ENCODE measurements around the gene CREB3. TPM values are rescaled to one million over a fixed set of nuclear protein-coding genes. Genes with fewer than 3 reads are reported as not detected.

The CREB3 gene
- total and polyA plus RNA-seq, 2 experiments from 2014 or later: 20.3 to 32.4 TPM

GRCh38 chr9:35743880-35744518, 11.5 kb downstream of the CREB3 start (continued):
- no peak for TF ChIP-seq ZNF331 (CRISPR knock-in tag; IDR thresholded peaks at IDR 0.05; ENCODE audit: low read depth)
- TF ChIP-seq, protein P1, sequence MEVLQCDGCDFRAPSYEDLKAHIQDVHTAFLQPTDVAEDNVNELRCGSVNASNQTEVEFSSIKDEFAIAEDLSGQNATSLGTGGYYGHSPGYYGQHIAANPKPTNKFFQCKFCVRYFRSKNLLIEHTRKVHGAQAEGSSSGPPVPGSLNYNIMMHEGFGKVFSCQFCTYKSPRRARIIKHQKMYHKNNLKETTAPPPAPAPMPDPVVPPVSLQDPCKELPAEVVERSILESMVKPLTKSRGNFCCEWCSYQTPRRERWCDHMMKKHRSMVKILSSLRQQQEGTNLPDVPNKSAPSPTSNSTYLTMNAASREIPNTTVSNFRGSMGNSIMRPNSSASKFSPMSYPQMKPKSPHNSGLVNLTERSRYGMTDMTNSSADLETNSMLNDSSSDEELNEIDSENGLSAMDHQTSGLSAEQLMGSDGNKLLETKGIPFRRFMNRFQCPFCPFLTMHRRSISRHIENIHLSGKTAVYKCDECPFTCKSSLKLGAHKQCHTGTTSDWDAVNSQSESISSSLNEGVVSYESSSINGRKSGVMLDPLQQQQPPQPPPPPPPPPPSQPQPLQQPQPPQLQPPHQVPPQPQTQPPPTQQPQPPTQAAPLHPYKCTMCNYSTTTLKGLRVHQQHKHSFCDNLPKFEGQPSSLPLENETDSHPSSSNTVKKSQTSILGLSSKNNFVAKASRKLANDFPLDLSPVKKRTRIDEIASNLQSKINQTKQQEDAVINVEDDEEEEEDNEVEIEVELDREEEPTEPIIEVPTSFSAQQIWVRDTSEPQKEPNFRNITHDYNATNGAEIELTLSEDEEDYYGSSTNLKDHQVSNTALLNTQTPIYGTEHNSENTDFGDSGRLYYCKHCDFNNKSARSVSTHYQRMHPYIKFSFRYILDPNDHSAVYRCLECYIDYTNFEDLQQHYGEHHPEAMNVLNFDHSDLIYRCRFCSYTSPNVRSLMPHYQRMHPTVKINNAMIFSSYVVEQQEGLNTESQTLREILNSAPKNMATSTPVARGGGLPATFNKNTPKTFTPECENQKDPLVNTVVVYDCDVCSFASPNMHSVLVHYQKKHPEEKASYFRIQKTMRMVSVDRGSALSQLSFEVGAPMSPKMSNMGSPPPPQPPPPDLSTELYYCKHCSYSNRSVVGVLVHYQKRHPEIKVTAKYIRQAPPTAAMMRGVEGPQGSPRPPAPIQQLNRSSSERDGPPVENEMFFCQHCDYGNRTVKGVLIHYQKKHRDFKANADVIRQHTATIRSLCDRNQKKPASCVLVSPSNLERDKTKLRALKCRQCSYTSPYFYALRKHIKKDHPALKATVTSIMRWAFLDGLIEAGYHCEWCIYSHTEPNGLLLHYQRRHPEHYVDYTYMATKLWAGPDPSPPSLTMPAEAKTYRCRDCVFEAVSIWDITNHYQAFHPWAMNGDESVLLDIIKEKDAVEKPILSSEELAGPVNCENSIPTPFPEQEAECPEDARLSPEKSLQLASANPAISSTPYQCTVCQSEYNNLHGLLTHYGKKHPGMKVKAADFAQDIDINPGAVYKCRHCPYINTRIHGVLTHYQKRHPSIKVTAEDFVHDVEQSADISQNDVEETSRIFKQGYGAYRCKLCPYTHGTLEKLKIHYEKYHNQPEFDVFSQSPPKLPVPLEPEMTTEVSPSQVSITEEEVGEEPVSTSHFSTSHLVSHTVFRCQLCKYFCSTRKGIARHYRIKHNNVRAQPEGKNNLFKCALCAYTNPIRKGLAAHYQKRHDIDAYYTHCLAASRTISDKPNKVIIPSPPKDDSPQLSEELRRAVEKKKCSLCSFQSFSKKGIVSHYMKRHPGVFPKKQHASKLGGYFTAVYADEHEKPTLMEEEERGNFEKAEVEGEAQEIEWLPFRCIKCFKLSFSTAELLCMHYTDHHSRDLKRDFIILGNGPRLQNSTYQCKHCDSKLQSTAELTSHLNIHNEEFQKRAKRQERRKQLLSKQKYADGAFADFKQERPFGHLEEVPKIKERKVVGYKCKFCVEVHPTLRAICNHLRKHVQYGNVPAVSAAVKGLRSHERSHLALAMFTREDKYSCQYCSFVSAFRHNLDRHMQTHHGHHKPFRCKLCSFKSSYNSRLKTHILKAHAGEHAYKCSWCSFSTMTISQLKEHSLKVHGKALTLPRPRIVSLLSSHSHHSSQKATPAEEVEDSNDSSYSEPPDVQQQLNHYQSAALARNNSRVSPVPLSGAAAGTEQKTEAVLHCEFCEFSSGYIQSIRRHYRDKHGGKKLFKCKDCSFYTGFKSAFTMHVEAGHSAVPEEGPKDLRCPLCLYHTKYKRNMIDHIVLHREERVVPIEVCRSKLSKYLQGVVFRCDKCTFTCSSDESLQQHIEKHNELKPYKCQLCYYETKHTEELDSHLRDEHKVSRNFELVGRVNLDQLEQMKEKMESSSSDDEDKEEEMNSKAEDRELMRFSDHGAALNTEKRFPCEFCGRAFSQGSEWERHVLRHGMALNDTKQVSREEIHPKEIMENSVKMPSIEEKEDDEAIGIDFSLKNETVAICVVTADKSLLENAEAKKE (CRISPR knock-in tag; IDR thresholded peaks at IDR 0.05): no peak
- TF ChIP-seq, protein P2, sequence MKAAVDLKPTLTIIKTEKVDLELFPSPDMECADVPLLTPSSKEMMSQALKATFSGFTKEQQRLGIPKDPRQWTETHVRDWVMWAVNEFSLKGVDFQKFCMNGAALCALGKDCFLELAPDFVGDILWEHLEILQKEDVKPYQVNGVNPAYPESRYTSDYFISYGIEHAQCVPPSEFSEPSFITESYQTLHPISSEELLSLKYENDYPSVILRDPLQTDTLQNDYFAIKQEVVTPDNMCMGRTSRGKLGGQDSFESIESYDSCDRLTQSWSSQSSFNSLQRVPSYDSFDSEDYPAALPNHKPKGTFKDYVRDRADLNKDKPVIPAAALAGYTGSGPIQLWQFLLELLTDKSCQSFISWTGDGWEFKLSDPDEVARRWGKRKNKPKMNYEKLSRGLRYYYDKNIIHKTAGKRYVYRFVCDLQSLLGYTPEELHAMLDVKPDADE (IDR thresholded peaks at IDR 0.05): no peak
- TF ChIP-seq NANOG (IDR thresholded peaks at IDR 0.05; ENCODE audit: borderline replicate concordance): no peak

DNA sequence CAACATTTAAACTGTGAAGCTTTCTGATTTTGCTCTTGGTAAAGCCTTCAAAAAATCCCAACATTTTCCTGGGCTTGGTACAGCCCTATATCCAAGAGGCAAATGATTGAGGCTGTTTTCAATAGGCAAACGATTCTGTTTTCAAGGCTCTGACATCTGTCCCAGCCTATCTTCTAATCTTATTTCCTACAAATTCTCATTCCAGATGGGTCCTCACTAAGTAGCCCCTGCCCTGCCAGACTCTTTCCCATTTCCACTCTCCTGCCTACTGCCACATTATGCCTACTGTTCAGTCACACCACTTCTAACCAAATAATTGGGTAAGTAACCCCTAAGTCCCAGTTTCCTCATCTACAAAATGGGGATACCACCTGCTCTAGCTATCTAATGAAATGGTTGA, 13.1 kb downstream of the CREB3 start:
- Mint-ChIP-seq H3K4me3 (peak overlapping the region; percentile 93; the same call in 2 of the 3 replicates), H3K4me1 (peaks cover 24% of the 10 kb centered on the region), H3K9me3 (no peaks in the 10 kb centered on the region), H3K27me3 (ENCODE audit: insufficient read depth, low read depth, poor library complexity) (peaks cover 3% of the 10 kb centered on the region), H3K36me3 (ENCODE audit: low read depth) (peaks cover 49% of the 10 kb centered on the region), H3K27ac (no peak overlapping the region)
- Histone ChIP-seq H4K20me1 (replicated peaks; ENCODE audit: insufficient read depth) (peaks cover 38% of the 10 kb centered on the region), H3K27ac (ENCODE audit: low read depth) (no peak overlapping the region), H3K4me2 (peak overlapping the region; percentile 99), H3K79me2 (replicated peaks; ENCODE audit: insufficient read depth) (peaks cover 41% of the 10 kb centered on the region), H3F3A (replicated peaks; ENCODE audit: low read depth) (peaks cover 13% of the 10 kb centered on the region), H2AFZ (no peak overlapping the region), H3K27me3 (ENCODE audit: insufficient read depth) (no peaks in the 10 kb centered on the region), H3K4me3 (peak overlapping the region; percentile 100), H3K9me2 (ENCODE audit: insufficient read depth) (no peaks in the 10 kb centered on the region), H3K4me1 (ENCODE audit: insufficient read depth) (peaks cover 30% of the 10 kb centered on the region), H3K36me3 (ENCODE audit: insufficient read depth) (peaks cover 20% of the 10 kb centered on the region)
- ATAC-seq: no peak
- DNase-seq (ENCODE audit: low spot score): no peak
- no peak for TF ChIP-seq EZH2 (IDR thresholded peaks at IDR 0.05; ENCODE audit: low read depth, unreplicated experiment)
- no peak for TF ChIP-seq REST (IDR thresholded peaks at IDR 0.05; ENCODE audit: unreplicated experiment)
- TF ChIP-seq ZNF331 (CRISPR knock-in tag; IDR thresholded peaks at IDR 0.05; ENCODE audit: low read depth): no peak
- no peak for TF ChIP-seq ZNF114 (CRISPR knock-in tag; IDR thresholded peaks at IDR 0.05)
